ENCODE data around the gene ZNF423.
"Not testable (repeated sequence)": the region's sequence is repeated elsewhere in the genome, so short reads cannot be mapped to it uniquely, and the experiment has no call there.

ZNF423 gene

GRCh38 chr16:49874613-49875237 is 18.8 kb upstream of the ZNF423 start:
- TF ChIP-seq CTCF (IDR thresholded peaks at IDR 0.05; ENCODE audit: low read depth, low read length, poor library complexity, severe bottlenecking) = no peak
- TF ChIP-seq EZH2phosphoT487 (IDR thresholded peaks at IDR 0.05; ENCODE audit: borderline replicate concordance, low read length) = no peak
- H3K9me3 ChIP-seq (ENCODE audit: control insufficient read depth, insufficient read depth, low read length) = no peaks in the 10 kb centered on the region
- H3K27me3 ChIP-seq (ENCODE audit: control insufficient read depth, low read length) = peaks cover 4% of the 10 kb centered on the region; the same call in 1 of the 2 replicates
- H3K27ac ChIP-seq (ENCODE audit: low read depth, low read length) = no peak overlapping the region
- no peaks in the 10 kb centered on the region for H3K9me2 ChIP-seq (replicated peaks; ENCODE audit: control insufficient read depth, low read length)
- H3K36me3 ChIP-seq (ENCODE audit: control insufficient read depth, low read length) = no peaks in the 10 kb centered on the region
- H3F3A ChIP-seq (ENCODE audit: control insufficient read depth, insufficient read depth) = no peaks in the 10 kb centered on the region
- no peaks in the 10 kb centered on the region for H4K20me1 ChIP-seq (ENCODE audit: control insufficient read depth, insufficient read depth, low read depth, low read length)
- H3K4me2 ChIP-seq (ENCODE audit: low read length) = no peak overlapping the region
- no peak overlapping the region for H3K4me3 ChIP-seq (ENCODE audit: low read length)
- no peaks in the 10 kb centered on the region for H3K79me2 ChIP-seq (ENCODE audit: control insufficient read depth, low read length)
- no peaks in the 10 kb centered on the region for H3K4me1 ChIP-seq (ENCODE audit: control insufficient read depth, low read length)

GRCh38 chr16:49871824-49872223 is 15.9 kb upstream of the ZNF423 start:
- not testable (repeated sequence) for H3K36me3 ChIP-seq (ENCODE audit: control insufficient read depth, low read length); H3K27me3 ChIP-seq (ENCODE audit: control insufficient read depth, low read length); H3K4me1 ChIP-seq (ENCODE audit: control insufficient read depth, low read length); H3K27ac ChIP-seq (ENCODE audit: low read depth, low read length); H3K4me3 ChIP-seq (ENCODE audit: low read length); H4K20me1 ChIP-seq (ENCODE audit: control insufficient read depth, insufficient read depth, low read depth, low read length); H3K79me2 ChIP-seq (ENCODE audit: control insufficient read depth, low read length); H3K9me3 ChIP-seq (ENCODE audit: control insufficient read depth, insufficient read depth, low read length); H3F3A ChIP-seq (ENCODE audit: control insufficient read depth, insufficient read depth); H3K9me2 ChIP-seq (replicated peaks; ENCODE audit: control insufficient read depth, low read length); H3K4me2 ChIP-seq (ENCODE audit: low read length)

GRCh38 chr16:49869731-49870130 is 13.8 kb upstream of the ZNF423 start:
- H3K4me2 ChIP-seq (ENCODE audit: low read length) = no peak overlapping the region
- no peaks in the 10 kb centered on the region for H4K20me1 ChIP-seq (ENCODE audit: control insufficient read depth, insufficient read depth, low read depth, low read length)
- no peak for TF ChIP-seq EZH2phosphoT487 (IDR thresholded peaks at IDR 0.05; ENCODE audit: borderline replicate concordance, low read length)
- no peak for TF ChIP-seq CTCF (IDR thresholded peaks at IDR 0.05; ENCODE audit: low read depth, low read length, poor library complexity, severe bottlenecking)
- no peak overlapping the region for H3K27ac ChIP-seq (ENCODE audit: low read depth, low read length)
- H3K4me1 ChIP-seq (ENCODE audit: control insufficient read depth, low read length) = no peaks in the 10 kb centered on the region
- no peaks in the 10 kb centered on the region for H3K36me3 ChIP-seq (ENCODE audit: control insufficient read depth, low read length)
- peaks cover 4% of the 10 kb centered on the region; the same call in 1 of the 2 replicates for H3K27me3 ChIP-seq (ENCODE audit: control insufficient read depth, low read length)
- no peaks in the 10 kb centered on the region for H3K9me2 ChIP-seq (replicated peaks; ENCODE audit: control insufficient read depth, low read length)
- no peaks in the 10 kb centered on the region for H3K79me2 ChIP-seq (ENCODE audit: control insufficient read depth, low read length)
- no peaks in the 10 kb centered on the region for H3F3A ChIP-seq (ENCODE audit: control insufficient read depth, insufficient read depth)
- no peaks in the 10 kb centered on the region for H3K9me3 ChIP-seq (ENCODE audit: control insufficient read depth, insufficient read depth, low read length)
- no peak overlapping the region for H3K4me3 ChIP-seq (ENCODE audit: low read length)

- no peaks in the 10 kb centered on the region for H3K36me3 ChIP-seq (ENCODE audit: control insufficient read depth, low read length)
- no peaks in the 10 kb centered on the region for H4K20me1 ChIP-seq (ENCODE audit: control insufficient read depth, insufficient read depth, low read depth, low read length)
- no peaks in the 10 kb centered on the region for H3K9me3 ChIP-seq (ENCODE audit: control insufficient read depth, insufficient read depth, low read length)
- H3K79me2 ChIP-seq (ENCODE audit: control insufficient read depth, low read length) = no peaks in the 10 kb centered on the region
- H3K4me3 ChIP-seq (ENCODE audit: low read length) = no peak overlapping the region
- no peaks in the 10 kb centered on the region for H3F3A ChIP-seq (ENCODE audit: control insufficient read depth, insufficient read depth)
- peaks cover 4% of the 10 kb centered on the region for H3K27me3 ChIP-seq (ENCODE audit: control insufficient read depth, low read length)
- no peak overlapping the region for H3K4me2 ChIP-seq (ENCODE audit: low read length)
- no peak for TF ChIP-seq EZH2phosphoT487 (IDR thresholded peaks at IDR 0.05; ENCODE audit: borderline replicate concordance, low read length)
- no peak for TF ChIP-seq CTCF (IDR thresholded peaks at IDR 0.05; ENCODE audit: low read depth, low read length, poor library complexity, severe bottlenecking)
- no peaks in the 10 kb centered on the region for H3K4me1 ChIP-seq (ENCODE audit: control insufficient read depth, low read length)
- no peak overlapping the region for H3K27ac ChIP-seq (ENCODE audit: low read depth, low read length)
- no peaks in the 10 kb centered on the region for H3K9me2 ChIP-seq (replicated peaks; ENCODE audit: control insufficient read depth, low read length)
Observed at GRCh38 chr16:49867796-49868668, 12.1 kb upstream of the ZNF423 start.

All from DOHH2 (cell line).